EH (cell line): Measurements from ENCODE around the gene CDV3.

Source experiments
- DNase-seq: peaks from one replicate; pipeline ENCODE4 v3.0.0-alpha.2; 2015; ENCODE audit warnings: low read depth

The CDV3 gene

DNA sequence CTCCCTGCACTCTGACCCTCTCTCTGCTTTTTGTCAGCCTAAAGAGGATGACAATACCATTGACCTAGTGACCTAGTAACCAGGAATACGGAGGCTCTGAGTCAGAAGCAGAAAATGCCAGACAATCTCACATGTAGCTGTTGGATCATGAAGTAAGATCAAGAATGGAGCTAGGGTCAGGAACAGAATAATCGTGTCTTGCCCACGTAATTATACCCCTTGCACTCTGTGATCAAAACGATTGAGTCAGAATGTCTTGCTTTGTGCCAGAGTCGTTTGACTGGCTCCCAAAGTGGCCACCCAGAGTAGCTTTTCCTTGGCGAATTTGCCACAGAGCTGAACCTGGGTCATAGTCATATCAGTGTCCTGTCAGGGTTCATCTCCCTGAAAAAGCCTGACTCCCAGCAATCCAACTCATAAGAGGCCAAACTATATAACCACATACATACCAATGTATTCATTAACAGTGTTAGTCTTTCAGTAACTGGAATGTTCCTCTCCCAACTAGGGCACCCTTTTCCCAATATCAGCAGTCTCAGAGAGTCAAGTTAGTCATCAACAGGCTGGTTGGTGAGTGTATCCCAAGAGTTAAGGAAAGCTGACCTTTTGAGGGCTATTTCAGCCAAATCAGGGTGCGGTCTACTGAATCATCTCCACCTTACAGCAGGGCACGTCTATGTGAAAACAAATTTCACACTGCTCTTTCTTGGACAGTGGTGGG lies 5.0 kb upstream of the CDV3 start:
- DNase-seq = peak; percentile 95

DNA sequence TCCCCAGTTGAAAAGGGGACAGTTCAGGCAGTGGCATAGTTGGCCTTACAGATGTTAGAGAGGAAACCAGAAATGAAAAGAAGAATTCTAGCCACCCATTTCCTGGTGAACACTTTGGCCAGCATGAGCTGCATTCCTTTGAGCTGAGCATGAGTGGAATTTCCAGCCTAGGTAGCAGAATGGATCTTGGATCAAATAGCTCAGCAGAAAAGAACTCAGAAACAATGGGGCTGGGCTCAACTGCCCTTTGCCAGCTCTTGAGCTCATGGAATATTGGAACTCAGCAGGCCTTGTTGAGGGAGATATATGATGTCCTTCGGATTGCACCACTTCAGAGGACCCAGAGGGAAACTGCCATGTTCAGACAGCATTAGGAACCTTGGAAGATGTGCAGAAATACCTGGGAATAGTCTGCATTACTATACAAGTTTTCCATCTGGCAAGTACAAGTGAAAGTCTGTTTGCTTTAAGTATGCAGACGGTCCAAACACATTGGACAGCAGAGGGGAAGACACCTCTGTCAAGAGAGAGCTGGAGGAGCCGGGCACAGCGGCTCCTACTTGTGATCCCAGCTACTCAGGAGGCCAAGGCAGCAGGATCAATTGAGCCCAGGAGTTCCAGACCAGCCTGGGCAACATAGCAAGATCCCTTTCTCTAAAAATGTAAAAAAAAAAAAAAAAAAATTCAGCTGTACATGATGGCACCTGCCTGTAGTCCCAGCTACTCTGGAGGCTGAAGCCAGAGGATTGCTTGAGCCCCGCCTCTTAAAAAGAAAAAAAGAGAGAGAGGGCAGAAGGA lies 3.1 kb upstream of the CDV3 start:
- DNase-seq = peak; percentile 90

DNA sequence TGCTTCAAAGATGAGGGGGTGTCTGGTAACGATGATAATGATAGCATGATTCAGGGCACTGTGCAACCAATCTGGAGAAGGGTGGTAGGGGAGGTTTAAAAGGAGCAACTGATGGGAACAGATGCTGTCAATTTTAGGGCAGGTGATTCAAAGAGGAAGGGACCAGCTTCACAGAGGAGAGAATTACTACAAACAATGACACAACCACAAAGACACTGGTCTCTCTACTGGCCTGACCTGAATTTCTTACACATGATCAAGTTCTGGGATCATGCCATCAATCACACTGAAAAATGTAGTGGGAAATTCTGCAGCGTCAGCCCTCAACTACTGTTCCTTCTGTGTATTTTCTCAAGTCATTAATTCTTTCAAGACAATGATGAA lies 2.6 kb upstream of the CDV3 start:
- DNase-seq = peak; percentile 70

DNA sequence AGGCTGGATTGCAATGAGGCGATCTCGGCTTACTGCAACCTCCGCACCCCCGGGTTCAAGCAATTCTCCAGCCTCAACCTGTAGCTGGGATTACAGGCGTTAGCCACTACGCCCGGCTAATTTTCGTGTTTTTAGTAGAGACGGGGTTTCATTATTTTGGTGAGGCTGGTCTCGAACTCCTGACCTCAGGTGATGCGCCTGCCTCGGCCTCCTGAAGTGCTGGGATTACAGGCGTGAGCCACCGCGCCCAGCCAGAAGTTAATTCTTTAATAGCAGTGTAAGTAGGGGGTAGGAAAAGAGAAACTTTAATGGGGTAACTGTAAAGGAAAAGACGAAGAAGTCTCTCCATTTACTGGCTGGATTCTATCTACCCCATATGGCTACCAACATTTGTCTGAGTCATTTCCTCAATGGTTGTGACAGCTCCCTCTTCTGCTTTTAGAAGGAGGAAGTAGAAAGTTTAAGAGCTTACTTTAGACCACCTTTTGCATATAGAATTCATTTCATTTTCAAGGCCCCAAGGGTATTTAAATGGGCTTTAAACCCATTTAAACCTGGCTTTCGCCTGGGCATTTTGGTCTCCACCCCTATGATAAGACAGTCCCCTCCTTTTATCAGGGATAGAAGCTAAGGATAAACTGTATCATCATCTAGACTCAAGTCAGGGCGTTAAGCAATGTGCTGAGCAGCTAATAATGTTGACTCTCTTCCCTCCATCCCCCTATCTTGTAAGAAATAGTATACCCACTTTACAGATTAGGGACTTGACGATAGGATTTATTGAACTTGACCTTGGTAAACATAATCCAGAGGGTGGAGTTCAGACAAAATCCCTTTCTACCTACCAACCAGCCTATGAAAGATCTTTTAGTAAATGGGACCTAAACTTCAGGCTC lies 1.1 kb upstream of the CDV3 start:
- peak; percentile 55 for DNase-seq

DNA sequence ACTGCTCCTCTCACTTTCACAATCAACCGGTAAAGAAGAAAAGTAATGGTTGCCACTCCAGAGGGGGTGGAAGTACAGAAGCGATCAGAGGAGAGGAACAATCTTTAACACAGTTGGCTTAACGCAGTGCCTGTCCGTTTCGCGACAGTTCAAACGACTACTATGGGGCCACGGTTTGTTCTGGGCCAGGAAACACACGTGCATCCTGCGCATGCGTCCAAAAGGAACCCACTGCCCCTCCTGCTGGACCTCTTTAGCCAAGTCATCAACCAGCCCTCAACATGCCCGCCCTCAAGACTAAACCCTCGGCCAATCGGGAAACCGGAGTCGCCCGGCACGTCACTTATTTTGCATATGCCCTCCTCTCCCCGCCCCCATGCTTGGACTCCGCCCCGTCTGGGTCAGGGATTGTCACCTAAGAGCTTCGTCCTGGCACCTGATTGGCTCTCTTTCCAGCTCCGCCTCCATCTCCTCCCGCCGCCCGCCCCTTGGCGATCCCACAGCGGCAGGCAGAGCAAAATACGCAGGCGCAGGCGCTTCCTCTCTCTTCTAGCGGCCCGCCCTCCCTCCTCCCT lies 345 bp upstream of the CDV3 start:
- peak; percentile 100 for DNase-seq

DNA sequence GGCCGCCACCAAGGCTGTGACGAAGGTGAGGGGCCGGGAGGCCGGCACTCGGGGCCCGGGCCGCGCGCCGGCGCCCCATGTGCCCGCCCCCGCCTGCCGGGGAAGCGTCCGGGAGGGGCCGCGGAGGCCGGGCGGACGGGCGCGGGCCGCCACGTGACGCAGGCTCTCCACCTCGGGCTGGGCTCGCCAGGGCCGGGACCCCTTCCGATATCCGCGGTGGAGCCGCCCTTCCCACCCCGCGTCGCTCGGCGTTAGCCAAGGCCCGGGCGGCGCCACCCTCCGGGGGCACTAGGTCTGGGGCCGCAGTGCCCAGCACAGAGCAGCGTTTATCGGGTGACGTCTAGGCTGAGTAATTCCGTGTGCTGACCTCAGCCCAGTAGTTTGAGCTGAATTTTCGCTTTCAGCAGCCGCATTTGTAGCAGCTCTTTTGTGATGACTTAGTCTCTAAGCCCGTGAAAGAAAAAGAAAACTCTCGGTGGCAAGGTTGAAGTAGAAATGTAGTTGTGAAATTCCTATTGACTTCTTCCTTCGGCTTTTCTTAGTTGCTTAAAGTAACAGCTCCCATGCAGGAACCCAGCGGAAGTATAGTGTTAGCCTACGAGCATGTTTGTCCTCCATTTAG lies 885 bp downstream of the CDV3 start:
- peak; percentile 74 for DNase-seq

DNA sequence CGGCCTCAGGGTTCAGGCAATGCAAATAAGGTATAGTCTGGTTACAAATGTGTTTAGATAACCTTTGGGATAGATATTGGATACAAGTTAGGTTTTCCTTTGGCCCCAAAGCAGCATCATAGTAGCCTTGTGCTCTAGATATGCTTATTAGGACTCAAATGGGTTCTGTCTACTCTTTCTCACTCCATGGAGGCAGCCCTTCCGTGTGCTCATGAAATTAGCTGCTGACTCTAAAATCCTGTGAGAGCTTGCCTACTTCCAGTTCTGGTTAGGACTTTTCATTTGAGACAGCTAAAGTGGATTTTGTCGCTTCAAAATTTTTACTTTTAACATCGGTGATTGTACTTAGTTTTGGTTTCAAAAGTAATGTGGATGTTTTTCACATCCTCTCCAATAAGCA lies 1.6 kb downstream of the CDV3 start:
- DNase-seq = peak; percentile 16

DNA sequence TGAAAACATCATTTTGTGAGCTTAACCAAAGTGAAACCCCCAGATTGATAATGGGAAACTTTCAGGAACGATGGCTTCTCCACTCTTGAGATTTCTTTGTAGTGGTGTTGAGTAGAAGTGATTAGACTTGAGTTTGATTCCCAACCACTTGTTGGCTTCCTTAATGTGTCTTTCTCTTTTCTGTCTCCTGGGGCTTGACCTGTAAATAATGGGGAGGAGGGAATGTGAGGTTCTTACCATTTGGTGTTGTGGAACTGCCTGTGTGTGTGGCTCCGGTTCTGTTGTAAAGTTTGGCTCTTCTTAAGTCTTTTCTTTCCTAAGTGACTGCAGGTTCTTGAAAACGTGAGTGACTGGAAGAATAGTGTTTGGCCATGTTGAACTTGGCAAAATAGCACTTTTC lies 2.7 kb downstream of the CDV3 start:
- DNase-seq = no peak

DNA sequence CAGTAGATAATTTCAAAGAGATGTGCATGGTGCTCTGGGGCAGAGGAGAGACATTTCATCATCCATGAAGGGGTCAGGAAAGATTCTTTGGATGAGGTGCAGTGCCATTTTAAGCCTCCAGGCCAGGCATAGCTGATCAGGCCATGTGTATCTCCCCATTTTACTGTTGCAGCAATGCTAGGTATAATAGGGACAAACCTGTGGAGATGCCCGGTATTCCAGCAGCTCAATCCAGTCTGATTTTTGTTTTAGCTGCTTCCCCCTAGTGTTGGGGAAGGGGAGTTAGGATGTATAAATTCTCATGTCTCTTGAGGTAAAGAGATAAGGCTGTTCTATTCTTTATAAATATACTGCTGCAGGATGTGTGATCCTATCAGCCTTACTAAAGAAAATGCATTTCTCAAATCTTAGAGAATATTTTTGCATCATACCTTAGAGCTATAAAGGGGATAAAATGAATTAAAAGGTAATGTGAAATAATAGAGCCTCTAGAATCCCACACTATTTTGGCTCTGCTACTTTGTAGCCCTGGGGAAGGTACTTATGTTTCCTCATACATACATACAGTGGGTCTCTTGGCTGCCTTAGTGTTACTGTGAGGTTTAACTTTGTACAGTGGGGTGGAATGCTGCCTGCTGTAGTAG lies 5.2 kb downstream of the CDV3 start:
- DNase-seq = peak; percentile 63

DNA sequence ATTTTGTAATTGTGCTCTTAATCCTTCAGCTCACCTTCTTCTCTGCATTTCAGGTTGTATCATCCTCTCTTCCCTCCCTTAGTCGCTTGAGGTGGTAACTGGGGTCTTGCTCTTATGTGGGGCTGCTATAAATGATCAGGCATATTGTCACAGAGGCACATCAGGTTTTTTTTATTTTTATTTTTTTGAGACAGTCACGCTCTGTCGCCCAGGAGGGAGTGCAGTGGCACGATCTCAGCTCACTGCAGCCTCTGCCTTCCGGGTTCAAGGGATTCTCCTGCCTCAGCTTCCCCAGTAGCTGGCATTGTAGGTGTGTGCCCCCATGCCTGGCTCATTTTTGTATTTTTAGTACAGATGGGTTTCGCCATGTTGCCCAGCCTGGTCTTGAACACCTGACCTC lies 9.9 kb downstream of the CDV3 start:
- DNase-seq = no peak

DNA sequence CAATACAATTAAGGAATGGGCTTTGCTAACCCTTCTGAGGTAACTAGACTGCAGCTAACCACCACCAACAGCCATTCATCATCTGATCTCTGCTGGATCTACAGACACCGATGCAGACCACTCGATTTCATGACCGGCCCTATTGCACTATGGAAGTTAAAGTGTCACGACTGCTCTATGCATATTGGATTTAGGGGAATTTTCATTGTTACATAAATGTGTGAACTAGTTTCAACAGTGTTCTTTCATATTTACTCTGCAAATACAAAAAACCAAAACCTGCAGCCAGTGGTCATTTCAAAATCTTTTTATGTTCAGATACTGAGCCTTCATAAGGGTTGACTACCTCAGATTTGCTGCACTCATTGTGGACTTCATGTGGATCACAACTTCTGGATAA lies 14.5 kb downstream of the CDV3 start:
- DNase-seq = no peak

DNA sequence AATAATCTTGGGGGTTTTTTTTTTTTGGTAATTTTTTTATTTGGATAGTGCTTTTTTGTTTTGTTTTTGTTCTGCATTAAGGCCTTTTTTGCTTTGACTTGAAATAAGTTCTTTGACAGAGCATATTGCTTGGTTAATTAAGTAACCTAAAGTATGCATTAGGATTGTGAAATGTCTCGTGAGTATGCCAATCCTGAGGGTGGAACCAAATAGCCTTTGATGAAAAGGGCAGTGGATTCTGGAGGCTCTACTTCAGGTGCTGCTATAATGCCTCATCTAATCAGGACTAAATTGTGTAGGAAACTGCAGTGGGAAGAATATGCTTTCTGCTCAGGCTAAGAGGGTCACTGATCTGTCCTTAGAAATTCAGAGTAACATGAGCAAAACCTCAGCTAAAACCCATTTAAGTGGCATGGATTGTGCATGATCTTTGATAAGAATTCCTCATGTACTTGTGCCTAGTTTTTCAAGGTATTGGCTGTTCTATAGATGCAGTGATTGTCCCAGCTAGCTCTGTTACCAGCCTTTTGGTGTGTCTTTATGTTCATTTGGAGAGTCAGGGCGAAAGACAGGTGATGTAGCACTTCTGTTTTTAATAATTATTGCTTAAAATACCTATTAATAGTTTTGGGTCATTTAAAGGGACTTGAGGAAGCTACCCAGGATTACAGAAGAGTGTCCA lies 15.4 kb downstream of the CDV3 start:
- DNase-seq = no peak

DNA sequence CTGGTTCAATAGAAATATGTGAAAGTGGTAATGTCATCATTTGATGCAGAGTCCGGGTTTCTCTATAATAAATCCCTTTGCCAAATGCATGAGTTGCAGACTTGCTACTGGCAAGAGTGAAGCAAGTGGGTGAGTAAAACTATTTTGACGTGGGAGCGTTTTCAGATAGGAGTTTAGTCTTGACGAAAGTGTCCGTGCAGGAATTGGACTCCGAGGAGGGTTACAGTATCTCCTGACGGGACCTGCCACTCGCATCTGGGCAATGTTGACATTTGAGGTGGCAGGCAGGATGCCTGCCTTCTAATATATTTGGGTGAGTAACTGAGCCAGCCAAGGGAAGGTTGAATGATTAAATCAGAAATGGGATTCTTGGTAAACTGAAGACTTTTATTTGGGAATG lies 16.0 kb downstream of the CDV3 start:
- DNase-seq = no peak

DNA sequence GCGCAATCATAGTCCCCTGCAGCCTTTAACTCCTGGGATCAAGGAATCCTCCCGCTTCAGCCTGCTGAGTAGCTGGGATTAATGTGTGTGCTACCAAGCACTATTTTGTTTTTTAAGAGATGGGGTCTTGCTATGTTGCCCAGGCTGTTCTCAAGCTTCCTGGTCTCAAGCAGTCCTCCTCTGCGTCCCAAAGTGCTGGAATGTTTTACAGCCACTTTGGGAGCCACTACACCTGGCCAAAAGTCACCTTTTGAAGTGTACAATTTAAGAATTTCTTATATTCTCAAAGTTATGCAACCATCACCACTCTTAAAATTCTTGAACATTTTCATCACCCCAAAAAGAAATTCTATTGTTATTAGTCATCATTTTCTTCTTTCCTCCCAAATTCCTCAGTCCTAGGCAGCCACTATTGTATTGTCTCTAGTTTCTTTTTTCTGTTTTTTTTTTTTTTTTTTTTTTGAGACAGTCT lies 17.8 kb downstream of the CDV3 start:
- DNase-seq = peak; percentile 80

DNA sequence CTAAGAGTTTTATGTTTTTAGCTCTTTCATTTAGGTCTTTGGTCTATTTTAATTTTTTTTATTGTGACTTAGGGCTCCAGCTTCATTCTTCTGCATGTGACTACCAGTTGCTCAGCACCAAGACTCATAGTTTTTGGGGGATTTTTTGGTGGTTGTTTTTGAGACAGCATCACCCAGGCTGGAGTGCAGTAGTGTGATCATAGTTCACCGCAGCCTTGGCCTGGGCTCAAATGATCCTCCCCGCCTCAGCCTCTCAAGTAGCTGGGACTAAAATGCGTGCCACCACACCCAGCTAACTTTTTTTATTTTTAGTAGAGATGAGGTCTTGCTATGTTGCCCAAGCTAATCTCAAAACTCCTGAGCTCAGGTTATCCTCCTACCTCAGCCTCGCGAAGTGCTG lies 19.4 kb downstream of the CDV3 start:
- no peak for DNase-seq

DNA sequence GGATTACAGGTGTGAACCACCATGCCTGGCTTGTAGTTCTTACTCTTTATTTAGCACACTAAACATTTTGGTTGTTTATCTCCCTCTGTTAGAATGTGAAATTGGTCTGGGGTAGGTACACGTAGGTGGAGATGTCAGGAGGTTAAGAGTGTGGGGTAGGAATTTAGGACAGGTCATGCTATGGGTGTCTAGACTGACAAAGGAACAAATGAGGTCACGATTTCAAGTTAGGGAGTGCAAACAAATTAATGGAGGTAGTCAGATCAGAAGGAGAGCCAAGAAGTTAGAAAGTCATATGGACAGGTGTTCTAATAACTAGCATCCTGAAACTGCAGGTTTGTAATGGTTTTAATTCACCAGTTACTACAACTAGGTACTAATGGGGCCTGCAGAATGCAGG lies 19.8 kb downstream of the CDV3 start:
- DNase-seq = no peak

DNA sequence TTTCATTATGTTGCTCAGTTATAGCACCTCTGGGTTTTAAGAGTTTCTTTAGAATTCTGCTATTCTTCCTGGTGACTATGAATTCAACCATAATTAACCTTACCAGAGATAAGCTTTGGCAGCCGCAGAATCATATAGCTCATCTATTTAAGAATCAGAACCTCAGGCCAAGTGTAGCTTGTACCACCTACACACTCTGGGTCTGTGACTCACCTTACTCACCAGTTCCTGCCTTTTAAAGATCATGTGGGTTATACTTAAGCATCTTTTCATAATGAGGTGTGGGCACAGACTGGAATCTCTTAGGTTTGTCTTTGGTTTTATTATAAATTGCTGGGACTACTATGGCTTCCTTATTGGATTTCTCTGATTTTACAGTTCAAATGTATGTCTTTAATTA lies 21.9 kb downstream of the CDV3 start:
- DNase-seq = peak; percentile 45

DNA sequence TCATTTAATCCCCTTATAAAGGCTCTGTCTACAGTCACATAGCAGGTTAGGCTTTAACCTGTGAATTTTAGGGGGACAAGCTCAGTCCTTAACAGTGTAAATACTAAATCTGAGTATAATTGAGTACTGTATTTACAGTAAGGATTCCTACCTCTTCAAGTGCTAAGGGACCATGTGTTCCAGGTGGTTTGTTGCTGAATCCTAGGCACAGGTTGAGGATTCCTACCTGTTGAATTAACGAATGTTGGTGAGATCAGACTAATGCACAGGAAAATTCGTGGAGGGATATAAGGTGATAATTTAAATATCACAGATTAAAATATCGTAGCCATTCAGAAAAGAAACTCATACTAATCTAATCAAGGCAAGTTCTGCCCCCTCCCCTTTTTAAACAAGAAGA lies 24.9 kb downstream of the CDV3 start:
- no peak for DNase-seq

DNA sequence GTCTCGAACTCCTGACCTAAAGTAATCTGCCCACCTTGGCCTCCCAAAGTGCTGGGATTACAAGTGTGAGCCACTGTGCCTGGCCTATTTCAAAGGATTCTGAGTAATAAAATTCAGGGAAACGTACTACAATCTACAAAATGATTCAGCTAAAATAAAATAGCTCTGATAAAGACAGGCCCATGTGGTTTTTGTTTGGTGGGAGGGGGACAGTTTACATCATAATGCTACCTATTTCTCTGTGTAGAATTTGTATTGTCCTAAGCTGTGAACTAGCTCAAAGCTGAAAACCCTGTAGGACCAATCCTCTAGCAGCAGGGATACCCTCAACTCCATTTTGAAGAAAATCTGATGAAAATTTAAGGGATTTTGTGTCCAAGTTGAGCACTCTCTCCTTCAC lies 25.8 kb downstream of the CDV3 start:
- no peak for DNase-seq

DNA sequence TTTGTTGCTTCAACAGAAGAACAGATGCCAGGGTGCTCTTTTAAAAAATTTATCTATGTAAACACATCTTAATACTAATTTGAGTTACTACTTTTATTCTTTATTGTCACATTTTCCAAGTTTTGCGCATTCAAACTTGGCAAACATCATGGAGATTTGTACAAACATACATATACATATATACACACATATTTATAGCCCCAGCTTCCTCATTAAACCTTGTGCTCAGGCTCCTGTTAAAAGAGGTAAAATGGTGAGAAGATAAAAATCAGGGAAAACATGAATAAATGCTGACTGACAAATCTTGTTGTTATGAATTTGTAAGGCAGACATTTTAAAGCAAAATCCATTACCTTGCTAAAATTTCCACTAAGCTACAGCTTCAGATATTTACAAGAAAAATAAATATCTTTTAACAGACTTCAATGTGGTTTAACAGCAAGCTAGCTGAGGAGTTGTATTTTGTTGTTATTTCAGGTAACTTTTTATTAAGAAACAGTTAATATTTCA lies 27.1 kb downstream of the CDV3 start:
- no peak for DNase-seq
